ENCODE measurements around the gene CALCOCO2. TPM values are rescaled to one million over a fixed set of nuclear protein-coding genes. Genes with fewer than 3 reads are reported as not detected.
A peak's percentile ranks its signal among the peaks of the same experiment; 100 is the strongest.

The CALCOCO2 gene
- total RNA-seq, 1 experiment from 2014 or later = 113 TPM

DNA sequence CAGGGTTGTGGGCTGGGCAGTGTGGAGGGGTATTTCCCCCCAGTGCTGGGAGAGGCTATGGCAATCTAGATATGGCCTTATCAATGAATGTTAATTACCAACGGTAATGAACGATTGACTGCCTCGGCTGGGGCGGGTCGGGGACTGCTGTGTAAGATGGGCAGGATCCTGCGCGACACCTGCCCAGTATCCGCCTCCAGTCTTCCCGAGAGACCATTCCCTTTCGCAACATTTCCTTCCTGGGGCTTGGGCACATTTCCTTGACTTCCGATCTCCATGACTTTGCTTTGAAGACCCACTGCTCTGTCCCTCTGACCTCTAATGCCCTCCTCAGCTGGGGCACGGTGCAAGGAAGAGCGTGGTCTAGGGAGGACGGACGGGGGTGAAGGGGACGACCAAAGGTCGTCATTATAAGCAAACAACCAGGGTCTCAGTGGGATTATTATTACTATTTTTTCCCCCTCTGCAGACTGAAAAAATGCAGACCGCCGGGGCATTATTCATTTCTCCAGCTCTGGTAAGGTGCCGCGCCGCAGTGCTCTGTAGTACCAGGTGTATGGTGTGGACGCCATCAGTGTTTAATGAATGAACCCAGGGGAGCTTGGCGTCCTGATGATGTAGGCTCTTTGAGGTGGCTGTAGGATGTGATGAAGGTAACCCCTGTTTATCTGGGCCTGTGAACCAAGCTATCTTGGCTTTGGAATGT, 62.3 kb downstream of the CALCOCO2 start:
- TSS peak; percentile 56 for BruUV-seq (replicated peaks)
- TF ChIP-seq, protein P1, sequence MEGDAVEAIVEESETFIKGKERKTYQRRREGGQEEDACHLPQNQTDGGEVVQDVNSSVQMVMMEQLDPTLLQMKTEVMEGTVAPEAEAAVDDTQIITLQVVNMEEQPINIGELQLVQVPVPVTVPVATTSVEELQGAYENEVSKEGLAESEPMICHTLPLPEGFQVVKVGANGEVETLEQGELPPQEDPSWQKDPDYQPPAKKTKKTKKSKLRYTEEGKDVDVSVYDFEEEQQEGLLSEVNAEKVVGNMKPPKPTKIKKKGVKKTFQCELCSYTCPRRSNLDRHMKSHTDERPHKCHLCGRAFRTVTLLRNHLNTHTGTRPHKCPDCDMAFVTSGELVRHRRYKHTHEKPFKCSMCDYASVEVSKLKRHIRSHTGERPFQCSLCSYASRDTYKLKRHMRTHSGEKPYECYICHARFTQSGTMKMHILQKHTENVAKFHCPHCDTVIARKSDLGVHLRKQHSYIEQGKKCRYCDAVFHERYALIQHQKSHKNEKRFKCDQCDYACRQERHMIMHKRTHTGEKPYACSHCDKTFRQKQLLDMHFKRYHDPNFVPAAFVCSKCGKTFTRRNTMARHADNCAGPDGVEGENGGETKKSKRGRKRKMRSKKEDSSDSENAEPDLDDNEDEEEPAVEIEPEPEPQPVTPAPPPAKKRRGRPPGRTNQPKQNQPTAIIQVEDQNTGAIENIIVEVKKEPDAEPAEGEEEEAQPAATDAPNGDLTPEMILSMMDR (IDR thresholded peaks at IDR 0.05; ENCODE audit: unreplicated experiment) = no peak
- peaks cover 33% of the 10 kb centered on the region for H3K36me3 Mint-ChIP-seq (ENCODE audit: insufficient read depth, unreplicated experiment)
- peak overlapping the region; percentile 99 for H3K4me3 Mint-ChIP-seq (ENCODE audit: unreplicated experiment)
- intact Hi-C loops (cut with micrococcal nuclease) = loop anchor here (1.0 kb wide), 2 partner anchors 15 to 139 kb away; partner anchors contain the start of gene UBE2Z
- ChIA-PET CTCF (interaction anchor here (0.5 to 2.3 kb wide), 12 partner anchors 9 to 1029 kb away, joined by 3 to 9 read pairs (median 4); no protein-coding TSS in a partner anchor), POLR2A (interaction anchor here (0.5 to 5.5 kb wide), 32 partner anchors 9 to 1244 kb away, joined by 3 to 155 read pairs (median 4); partner anchors contain the start of genes NFE2L1, SNF8 and UBE2Z)
- no peak for DNase-seq (ENCODE audit: unreplicated experiment)
- H3K4me1 Mint-ChIP-seq (ENCODE audit: insufficient read depth, unreplicated experiment) = no peaks in the 10 kb centered on the region
- peak overlapping the region; percentile 95 for H3K27ac Mint-ChIP-seq (ENCODE audit: low read depth, unreplicated experiment)
- no peaks in the 10 kb centered on the region for H3K9me3 Mint-ChIP-seq (ENCODE audit: unreplicated experiment)
- no peaks in the 10 kb centered on the region for H3K27me3 Mint-ChIP-seq (ENCODE audit: insufficient read depth, unreplicated experiment)

DNA sequence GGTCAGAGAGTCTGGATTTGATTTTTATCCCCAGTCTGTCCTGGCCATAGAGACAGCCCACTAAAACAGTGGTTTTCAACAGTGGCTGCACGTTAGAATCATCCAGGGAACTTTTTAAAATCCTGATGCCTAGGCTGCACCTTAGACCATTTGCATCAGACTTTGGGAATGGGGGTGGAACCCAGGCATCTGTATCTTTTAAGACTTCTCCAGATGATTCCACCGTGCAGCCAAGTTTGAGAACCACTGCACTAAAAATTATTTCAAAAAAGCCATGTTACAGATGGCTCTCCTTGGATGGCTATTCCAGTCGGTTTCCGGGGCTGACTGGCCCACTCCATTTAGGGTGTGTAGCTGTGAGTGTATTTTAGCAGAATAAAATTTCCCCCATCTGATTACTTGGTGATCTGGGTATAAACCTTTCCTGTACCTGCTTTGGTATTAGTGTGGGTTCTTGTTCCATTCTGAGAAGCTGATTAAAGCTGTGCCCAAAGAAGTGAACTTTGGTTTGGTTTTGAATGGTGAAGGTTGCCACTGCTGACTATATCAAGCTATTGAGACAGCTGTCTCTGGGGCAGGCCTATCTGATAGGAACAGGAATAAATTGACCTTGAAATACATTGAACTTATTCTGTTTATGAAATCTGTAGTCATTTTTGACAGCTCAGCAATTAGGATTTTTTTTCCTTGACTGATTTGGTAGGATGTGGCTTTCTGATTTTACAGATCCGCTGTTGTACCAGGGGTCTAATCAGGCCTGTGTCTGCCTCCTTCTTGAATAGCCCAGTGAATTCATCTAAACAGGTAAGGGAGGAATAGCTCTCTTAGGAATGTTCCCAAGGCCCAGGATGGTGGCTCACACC, 63.0 kb downstream of the CALCOCO2 start:
- Mint-ChIP-seq H3K36me3 (ENCODE audit: insufficient read depth, unreplicated experiment) (peaks cover 37% of the 10 kb centered on the region), H3K4me1 (ENCODE audit: insufficient read depth, unreplicated experiment) (no peaks in the 10 kb centered on the region), H3K9me3 (ENCODE audit: unreplicated experiment) (no peaks in the 10 kb centered on the region), H3K4me3 (ENCODE audit: unreplicated experiment) (peak overlapping the region; percentile 99), H3K27ac (ENCODE audit: low read depth, unreplicated experiment) (peak overlapping the region; percentile 95), H3K27me3 (ENCODE audit: insufficient read depth, unreplicated experiment) (no peaks in the 10 kb centered on the region)
- ChIA-PET POLR2A (interaction anchor here (0.7 to 5.5 kb wide), 18 partner anchors 9 to 1245 kb away, joined by 3 to 155 read pairs (median 8); partner anchors contain the start of genes SNF8 and UBE2Z), CTCF (interaction anchor here (0.7 to 2.4 kb wide), 9 partner anchors 9 to 1028 kb away, joined by 3 to 9 read pairs (median 4); partner anchors contain the start of gene UBE2Z)
- intact Hi-C loops (cut with micrococcal nuclease) = loop anchor here (1.0 kb wide), 1 partner anchor 14 kb away; the partner anchor contains the start of gene UBE2Z
- DNase-seq (ENCODE audit: unreplicated experiment) = no peak
- no TSS peak for BruUV-seq (replicated peaks)
- TF ChIP-seq, protein P1 (IDR thresholded peaks at IDR 0.05; ENCODE audit: unreplicated experiment) = no peak

DNA sequence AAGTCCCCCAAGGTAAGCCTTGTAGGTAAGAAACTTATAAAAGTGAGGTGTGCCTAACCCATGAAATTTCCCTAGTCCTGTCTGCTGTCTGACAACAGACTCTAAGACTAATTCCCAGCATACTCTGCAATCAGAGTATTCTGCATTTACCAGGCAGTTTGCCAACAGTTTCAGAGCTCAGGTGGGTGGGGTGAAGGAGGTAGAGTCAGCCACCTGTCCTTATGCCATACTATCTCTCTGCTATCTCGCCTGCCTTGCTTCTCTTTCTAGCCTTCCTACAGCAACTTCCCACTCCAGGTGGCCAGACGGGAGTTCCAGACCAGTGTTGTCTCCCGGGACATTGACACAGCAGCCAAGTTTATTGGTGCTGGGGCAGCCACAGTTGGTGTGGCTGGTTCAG, 64.1 kb downstream of the CALCOCO2 start:
- no peaks in the 10 kb centered on the region for H3K9me3 Mint-ChIP-seq (ENCODE audit: unreplicated experiment)
- peak; percentile 31 for DNase-seq (ENCODE audit: unreplicated experiment)
- intact Hi-C loops (cut with micrococcal nuclease) = no loop called here

More for the DNA sequence above, 64.1 kb downstream of the CALCOCO2 start:
- H3K27ac Mint-ChIP-seq (ENCODE audit: low read depth, unreplicated experiment) = no peak overlapping the region
- peaks cover 37% of the 10 kb centered on the region for H3K36me3 Mint-ChIP-seq (ENCODE audit: insufficient read depth, unreplicated experiment)
- no peaks in the 10 kb centered on the region for H3K27me3 Mint-ChIP-seq (ENCODE audit: insufficient read depth, unreplicated experiment)
- ChIA-PET CTCF (interaction anchor here (0.6 to 2.4 kb wide), 6 partner anchors 14 to 518 kb away, joined by 3 to 9 read pairs (median 4); partner anchors contain the start of gene UBE2Z), POLR2A (interaction anchor here (2.0 to 5.5 kb wide), 3 partner anchors 9 to 216 kb away, joined by 6 to 155 read pairs (median 42); partner anchors contain the start of gene UBE2Z)
- H3K4me3 Mint-ChIP-seq (ENCODE audit: unreplicated experiment) = no peak overlapping the region
- no TSS peak for BruUV-seq (replicated peaks)
- TF ChIP-seq, protein P1 (IDR thresholded peaks at IDR 0.05; ENCODE audit: unreplicated experiment) = no peak
- no peaks in the 10 kb centered on the region for H3K4me1 Mint-ChIP-seq (ENCODE audit: insufficient read depth, unreplicated experiment)
